HepG2 (cell line): ENCODE data around the gene ARIH1. TPM values are rescaled to one million over a fixed set of nuclear protein-coding genes. Genes with fewer than 3 reads are reported as not detected.

Experiments
- ATAC-seq: fragments of 200-7000 bp; cut with Tn5 transposase; 3 replicates; pipeline ENCODE4 v1.9.1; 2020; ENCODE audit warnings: mild to moderate bottlenecking, moderate library complexity
- BruUV-seq: library from RNA; stranded (reverse); fragments of 400-500 nt; replicated peaks from 2 replicates; lab custom pipeline; 2021; lab: Mats Ljungman, UMichigan
- CTCF ChIA-PET: fragments of 300-600 bp; formaldehyde crosslinking; extraction: SDS; loops from one replicate; lab custom pipeline; 2021; ENCODE audit warnings: low total read pairs, inconsistent platforms, low intra/inter-chr PET ratio; lab: Yijun Ruan, JAX
- POLR2A ChIA-PET: fragments of 350-600 bp; sonication (Branson Sonifier 250); formaldehyde crosslinking; loops from one replicate; lab custom pipeline; 2020; ENCODE audit warnings: antibody characterized with exemption, inconsistent platforms; lab: Yijun Ruan, JAX
- DNase-seq: peaks from one replicate; pipeline ENCODE4 v3.0.0-alpha.2; 2015; ENCODE audit warnings: low spot score
- FAIRE-seq: peaks from 3 replicates; lab custom pipeline; 2011; peaks lifted over from hg19 to GRCh38; lab: Jason Lieb, UNC
- H2AFZ ChIP-seq: one replicate; pipeline ENCODE4 v1.6.1; 2011; ENCODE audit warnings: low read length, inconsistent platforms
- H3K27ac ChIP-seq: fragments of 300-600 bp; 3 replicates; pipeline ENCODE4 v1.8.0; 2011; ENCODE audit warnings: mixed run types, mild to moderate bottlenecking, mixed read lengths, low read length, inconsistent platforms; ENCODE audit not compliant: insufficient read depth; ENCODE audit errors: extremely low read length
- H3K27me3 ChIP-seq, 2 experiments: fragments of 200-600 bp in 1 of 2; 2 replicates in 1 of 2; 3 replicates in 1 of 2; pipeline versions ENCODE4 v1.6.0 to v1.8.0; 2011; ENCODE audit warnings: low read length in 2 of 2, mild to moderate bottlenecking in 2 of 2, moderate library complexity in 2 of 2, inconsistent platforms in 1 of 2; ENCODE audit not compliant: insufficient read depth in 2 of 2, control insufficient read depth in 1 of 2
- H3K36me3 ChIP-seq, 2 experiments: fragments of 200-600 bp in 1 of 2; replicated peaks in 1 of 2; 2 replicates in 1 of 2; 3 replicates in 1 of 2; pipeline versions ENCODE4 v1.5.1 to v1.8.0; 2011; ENCODE audit warnings: low read length in 2 of 2, inconsistent platforms in 1 of 2; ENCODE audit not compliant: insufficient read depth in 2 of 2, control insufficient read depth in 1 of 2
- H3K4me1 ChIP-seq: 2 replicates; pipeline ENCODE4 v1.5.1; 2012; ENCODE audit warnings: low read length, inconsistent platforms; ENCODE audit not compliant: insufficient read depth
- H3K4me2 ChIP-seq: 2 replicates; pipeline ENCODE4 v1.6.0; 2011; ENCODE audit warnings: low read depth, low read length, inconsistent platforms
- H3K4me3 ChIP-seq, 3 experiments: fragments of 200-600 bp in 1 of 3; sonication (generic), shearing (Covaris generic) in 1 of 3; replicated peaks in 1 of 3; 2 replicates each; pipeline ENCODE4 v1.5.1; 2011 to 2016; ENCODE audit warnings: low read length in 3 of 3, inconsistent platforms in 2 of 3, low read depth in 2 of 3, mild to moderate bottlenecking in 2 of 3, control low read depth in 1 of 3, mixed read lengths in 1 of 3; ENCODE audit not compliant: insufficient read depth in 1 of 3
- H3K79me2 ChIP-seq: one replicate; pipeline ENCODE4 v1.6.1; 2011; ENCODE audit warnings: low read length, inconsistent platforms; ENCODE audit not compliant: insufficient read depth
- H3K9ac ChIP-seq: 2 replicates; pipeline ENCODE4 v1.6.0; 2011; ENCODE audit warnings: mild to moderate bottlenecking, low read depth, low read length, inconsistent platforms; ENCODE audit not compliant: insufficient read depth
- H3K9me3 ChIP-seq: 2 replicates; pipeline ENCODE4 v1.5.1; 2012; ENCODE audit warnings: mild to moderate bottlenecking, low read length
- H4K20me1 ChIP-seq: 2 replicates; pipeline ENCODE4 v1.6.0; 2011; ENCODE audit warnings: inconsistent platforms, mild to moderate bottlenecking, low read length, moderate library complexity; ENCODE audit not compliant: insufficient read depth
- ATF6 ChIP-seq: sonication (generic); formaldehyde crosslinking; conservative IDR thresholded peaks from 2 replicates; pipeline ENCODE4 v1.4.0; 2020; ENCODE audit warnings: missing genetic modification reagents
- CBFB ChIP-seq: sonication (generic); formaldehyde crosslinking; IDR thresholded peaks from 2 replicates; pipeline ENCODE4 v1.4.0; 2020; ENCODE audit warnings: missing genetic modification reagents
- DPF2 ChIP-seq: sonication (generic); formaldehyde crosslinking; IDR thresholded peaks from 2 replicates; pipeline ENCODE4 v1.4.0; 2020; ENCODE audit warnings: mild to moderate bottlenecking, low read depth, missing genetic modification reagents, borderline replicate concordance
- EP300 ChIP-seq, 3 experiments: sonication (generic) in 1 of 3; formaldehyde crosslinking in 1 of 3; IDR thresholded peaks; 2 replicates each; pipeline versions ENCODE4 v1.5.1 to v1.6.1; 2011 to 2020; ENCODE audit warnings: low read depth in 2 of 3, low read length in 2 of 3, borderline replicate concordance in 1 of 3, improper control_type of control experiment in 1 of 3, mild to moderate bottlenecking in 1 of 3, missing genetic modification reagents in 1 of 3, moderate library complexity in 1 of 3
- GTF3A ChIP-seq: sonication (generic); formaldehyde crosslinking; conservative IDR thresholded peaks from 2 replicates; pipeline ENCODE4 v1.4.0; 2020; ENCODE audit warnings: mild to moderate bottlenecking, missing genetic modification reagents
- HES4 ChIP-seq: sonication (generic); formaldehyde crosslinking; IDR thresholded peaks from 2 replicates; pipeline ENCODE4 v1.9.0; 2021; ENCODE audit warnings: mild to moderate bottlenecking, missing genetic modification reagents, borderline replicate concordance
- SIX1 ChIP-seq: sonication (generic); formaldehyde crosslinking; IDR thresholded peaks from 2 replicates; pipeline ENCODE4 v1.4.0; 2020; ENCODE audit warnings: missing genetic modification reagents, borderline replicate concordance
- ZFP90 ChIP-seq: sonication (generic); formaldehyde crosslinking; IDR thresholded peaks from 2 replicates; pipeline ENCODE4 v1.8.0; 2022; ENCODE audit warnings: missing genetic modification reagents, mild to moderate bottlenecking, inconsistent platforms, borderline replicate concordance
- ZNF121 ChIP-seq: sonication (generic); formaldehyde crosslinking; IDR thresholded peaks from 2 replicates; pipeline ENCODE4 v1.5.0; 2020; ENCODE audit warnings: mild to moderate bottlenecking, missing genetic modification reagents
- WGBS: methylation state at CpG from one replicate; pipeline ENCODE4 v1.1.6; 2017; ENCODE audit warnings: low lambda C conversion rate; 5-methylcytosine and 5-hydroxymethylcytosine counted together
- in situ Hi-C: cut with HindIII; loops from 2 replicates; pipeline ENCODE4 v1.10.0; 2017; ENCODE audit warnings: low pct_unique_long_range_greater_than_20kb; ENCODE audit not compliant: extremely low pct_ligation_motif_present
- intact Hi-C: fragments of 100-400 bp; cut with micrococcal nuclease; formaldehyde crosslinking; loops from one replicate; pipeline ENCODE4 v1.10.0; 2022; ENCODE audit not compliant: unreplicated experiment
- polyA plus RNA-seq, 8 experiments: library from polyadenylated mRNA; depleted of rRNA in 3 of 8; stranded (reverse) in 7 of 8; unstranded in 1 of 8; fragments of >200 nt; fragmentation: Illumina TruSeq in 4 of 8; extraction: Trizol in 4 of 8; gene quantifications; 2 replicates each; pipeline versions ENCODE4 v1.2.1 to v1.2.3, GENCODE V29; 2011 to 2016; ENCODE audit warnings: low read depth in 4 of 8, missing spikeins in 1 of 8, mixed read lengths in 1 of 8; ENCODE audit not compliant: insufficient read depth in 1 of 8
- total RNA-seq, 5 experiments: library from RNA; depleted of rRNA; stranded (reverse); fragments of >200 nt; fragmentation: Illumina TruSeq; extraction: Trizol; gene quantifications; 2 replicates each; pipeline ENCODE4 v1.2.3, GENCODE V29; 2016; ENCODE audit warnings: low read depth in 1 of 5

The ARIH1 gene
- total and polyA plus RNA-seq, 2 of the 13 experiments (the other 11 are each of a cell fraction or from before 2014, with no cell fraction given), result 38.8 to 59.8 TPM

GRCh38 chr15:72489943-72490554, 15.9 kb downstream of the ARIH1 start:
- in situ Hi-C loops, result no loop called here
- CTCF ChIA-PET, result no interaction called here
- H3K9me3 ChIP-seq, result no peaks in the 10 kb centered on the region
- TF ChIP-seq ZNF121 (CRISPR knock-in tag) (peak; percentile 80), ATF6 (CRISPR knock-in tag) (no peak)
- no peak overlapping the region for H3K27ac ChIP-seq
- H3K4me1 ChIP-seq, result peaks cover 9% of the 10 kb centered on the region; the same call in 1 of the 2 replicates
- peaks cover 82% of the 10 kb centered on the region for H4K20me1 ChIP-seq
- H2AFZ ChIP-seq, result no peak overlapping the region
- POLR2A ChIA-PET, result no interaction called here
- BruUV-seq, result no TSS peak
- DNase-seq (no peak), FAIRE-seq (no peak), ATAC-seq (no peak)
- intact Hi-C loops, result no loop called here
- no peaks in the 10 kb centered on the region for H3K27me3 ChIP-seq
- H3K4me2 ChIP-seq, result no peak overlapping the region
- peaks cover 98% of the 10 kb centered on the region for H3K79me2 ChIP-seq
- no peak overlapping the region for H3K9ac ChIP-seq
- no peak overlapping the region for H3K4me3 ChIP-seq
- WGBS, result 84% methylated on average over 6 of the region's 7 CpGs
- peaks cover 2 to 26% of the 10 kb centered on the region in 2 experiments; a peak in 3 of 5 replicates for H3K36me3 ChIP-seq

DNA sequence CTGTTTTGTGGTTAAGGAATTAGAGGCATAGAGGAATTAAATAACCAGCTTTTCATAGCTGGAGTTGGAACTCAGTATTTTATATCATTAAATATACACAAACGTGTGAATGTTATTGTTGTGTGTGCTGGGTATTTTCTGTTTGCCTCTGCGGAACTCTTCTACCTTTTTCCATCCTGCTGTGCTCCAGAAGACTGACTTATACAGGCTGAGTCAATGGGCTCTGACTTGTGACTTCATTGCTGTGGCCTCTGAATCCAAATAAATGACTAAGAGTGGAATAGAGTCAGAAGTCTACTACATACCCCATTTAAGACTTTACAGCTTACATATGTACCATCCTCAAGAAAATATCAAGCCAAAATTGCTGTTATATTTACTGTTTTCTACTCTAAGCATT, 17.6 kb downstream of the ARIH1 start:
- Histone ChIP-seq H3K9ac (no peak overlapping the region), H4K20me1 (peaks cover 76% of the 10 kb centered on the region), H3K4me2 (no peak overlapping the region), H3K27me3 (no peaks in the 10 kb centered on the region), H3K27ac (no peak overlapping the region), H3K9me3 (no peaks in the 10 kb centered on the region), H2AFZ (no peak overlapping the region), H3K36me3 (peaks cover 2 to 27% of the 10 kb centered on the region in 2 experiments), H3K79me2 (peaks cover 98% of the 10 kb centered on the region), H3K4me3 (no peak overlapping the region), H3K4me1 (peaks cover 9% of the 10 kb centered on the region; the same call in 1 of the 2 replicates)
- ChIA-PET POLR2A (no interaction called here), CTCF (no interaction called here)
- FAIRE-seq, result no peak
- no peak for DNase-seq
- BruUV-seq, result no TSS peak
- no peak for ATAC-seq
- intact Hi-C loops (no loop called here), in situ Hi-C loops (no loop called here)
- no peak for TF ChIP-seq EP300 (IDR thresholded peaks at IDR 0.05; ENCODE audit: low read depth in 2 of 2, low read length in 2 of 2)
- TF ChIP-seq EP300 (CRISPR knock-in tag; IDR thresholded peaks at IDR 0.05; ENCODE audit: borderline replicate concordance), result no peak
- TF ChIP-seq HES4 (CRISPR knock-in tag), result no peak
- TF ChIP-seq CBFB, result no peak
- no peak for TF ChIP-seq GTF3A (CRISPR knock-in tag)
- TF ChIP-seq DPF2, result no peak
- TF ChIP-seq SIX1 (CRISPR knock-in tag), result no peak
- no peak for TF ChIP-seq ZFP90 (CRISPR knock-in tag)
- WGBS, result 47% methylated on average over 2 of the region's 2 CpGs
